ENCODE results near the gene SEC14L5.

SEC14L5 gene

GRCh38 chr16:4957720-4958509 lies at the start of gene SEC14L5:
Gene SEC14L5, plus strand, starts transcription at chr16:4958330. Its CDS starts 994 bp downstream, at chr16:4959324.
- DNase-seq (ENCODE audit: low read depth in 3 of 3, low spot score in 1 of 3), result peak; percentile 71 to 83 (median 79)

- no peak for DNase-seq (ENCODE audit: low read depth in 3 of 3, low spot score in 1 of 3)
These were observed 49.2 kb upstream of the SEC14L5 start for GRCh38 chr16:4908854-4909401.

GRCh38 chr16:4909825-4910224 lies 48.3 kb upstream of the SEC14L5 start:
- no peak for DNase-seq (ENCODE audit: low read depth in 3 of 3, low spot score in 1 of 3)

- no peak for DNase-seq (ENCODE audit: low read depth in 3 of 3, low spot score in 1 of 3)
These were observed 47.3 kb upstream of the SEC14L5 start for GRCh38 chr16:4910828-4911227.

GRCh38 chr16:4911970-4912386 lies 46.2 kb upstream of the SEC14L5 start:
- DNase-seq (ENCODE audit: low read depth in 3 of 3, low spot score in 1 of 3), result no peak

GRCh38 chr16:4913130-4913773 lies 44.9 kb upstream of the SEC14L5 start:
- no peak for DNase-seq (ENCODE audit: low read depth in 3 of 3, low spot score in 1 of 3)

GRCh38 chr16:4913774-4914525 lies 44.2 kb upstream of the SEC14L5 start:
- no peak for DNase-seq (ENCODE audit: low read depth in 3 of 3, low spot score in 1 of 3)

- DNase-seq (ENCODE audit: low read depth in 3 of 3, low spot score in 1 of 3), result no peak
These were observed 43.5 kb upstream of the SEC14L5 start for GRCh38 chr16:4914528-4915225.

- no peak for DNase-seq (ENCODE audit: low read depth in 3 of 3, low spot score in 1 of 3)
These were observed 42.8 kb upstream of the SEC14L5 start for GRCh38 chr16:4915226-4915761.

GRCh38 chr16:4917117-4917516 lies 41.0 kb upstream of the SEC14L5 start:
- DNase-seq (ENCODE audit: low read depth in 3 of 3, low spot score in 1 of 3), result no peak

- DNase-seq (ENCODE audit: low read depth in 3 of 3, low spot score in 1 of 3), result no peak
These were observed 39.3 kb upstream of the SEC14L5 start for GRCh38 chr16:4918781-4919251.

- DNase-seq (ENCODE audit: low read depth in 3 of 3, low spot score in 1 of 3), result no peak
These were observed 37.3 kb upstream of the SEC14L5 start for GRCh38 chr16:4920826-4921225.

GRCh38 chr16:4922721-4923342 lies 35.3 kb upstream of the SEC14L5 start:
- no peak for DNase-seq (ENCODE audit: low read depth in 3 of 3, low spot score in 1 of 3)

GRCh38 chr16:4923853-4924252 lies 34.3 kb upstream of the SEC14L5 start:
- no peak for DNase-seq (ENCODE audit: low read depth in 3 of 3, low spot score in 1 of 3)

- no peak for DNase-seq (ENCODE audit: low read depth in 3 of 3, low spot score in 1 of 3)
These were observed 33.4 kb upstream of the SEC14L5 start for GRCh38 chr16:4924593-4925292.

GRCh38 chr16:4925293-4925607 lies 32.9 kb upstream of the SEC14L5 start:
- DNase-seq (ENCODE audit: low read depth in 3 of 3, low spot score in 1 of 3), result no peak

- DNase-seq (ENCODE audit: low read depth in 3 of 3, low spot score in 1 of 3), result no peak
These were observed 32.3 kb upstream of the SEC14L5 start for GRCh38 chr16:4925791-4926190.

- no peak for DNase-seq (ENCODE audit: low read depth in 3 of 3, low spot score in 1 of 3)
These were observed 31.2 kb upstream of the SEC14L5 start for GRCh38 chr16:4926928-4927327.

- DNase-seq (ENCODE audit: low read depth in 3 of 3, low spot score in 1 of 3), result no peak
These were observed 30.5 kb upstream of the SEC14L5 start for GRCh38 chr16:4927661-4928060.

GRCh38 chr16:4928227-4928626 lies 29.9 kb upstream of the SEC14L5 start:
- no peak for DNase-seq (ENCODE audit: low read depth in 3 of 3, low spot score in 1 of 3)

Data from stimulated activated CD4-positive, alpha-beta T cell treated with anti-CD3 and anti-CD28 coated beads, TNF-alpha, amount 100 ng/mL, for 1 hour (primary cell).